Heart right ventricle (tissue), 16 donors: ENCODE data around the gene FAAP20. TPM values are rescaled to one million over a fixed set of nuclear protein-coding genes. Genes with fewer than 3 reads are reported as not detected.

Experiments
- ATAC-seq, 8 donors: fragments of 200-7000 bp; cut with Tn5 transposase; one replicate each; pipeline ENCODE4 v1.9.1; 2020; ENCODE audit warnings: mild to moderate bottlenecking in 8 of 8, moderate library complexity in 8 of 8, moderate number of reproducible peaks in 1 of 8
- DNase-seq, 2 donors: peaks; one replicate each; pipeline ENCODE4 v3.0.0-alpha.2; 2020
- H3K27ac ChIP-seq, 10 donors: fragments of 200-600 bp; sonication (generic) in 2 of 10; one replicate each; pipeline versions ENCODE4 v1.5.0 to v1.8.0; 2020 to 2022; ENCODE audit warnings: mild to moderate bottlenecking in 3 of 10
- H3K27me3 ChIP-seq, 7 donors: fragments of 200-600 bp; one replicate each; pipeline ENCODE4 v1.8.0; 2021 to 2022; ENCODE audit warnings: mild to moderate bottlenecking in 2 of 7
- H3K36me3 ChIP-seq, 9 donors: fragments of 200-600 bp; sonication (generic) in 1 of 9; one replicate each; pipeline versions ENCODE4 v1.5.0 to v1.8.0; 2020 to 2022; ENCODE audit warnings: mild to moderate bottlenecking in 2 of 9
- H3K4me1 ChIP-seq, 9 donors: fragments of 200-600 bp; sonication (generic) in 1 of 9; one replicate each; pipeline versions ENCODE4 v1.5.0 to v1.8.0; 2020 to 2022; ENCODE audit warnings: mild to moderate bottlenecking in 4 of 9
- H3K4me3 ChIP-seq, 10 donors: fragments of 200-600 bp; sonication (generic) in 2 of 10; one replicate each; pipeline versions ENCODE4 v1.5.0 to v1.8.0; 2020 to 2022; ENCODE audit warnings: mild to moderate bottlenecking in 7 of 10, moderate library complexity in 2 of 10
- H3K9me3 ChIP-seq, 11 donors: fragments of 200-600 bp in 10 of 11; sonication (generic) in 2 of 11; one replicate each; pipeline versions ENCODE4 v1.5.0 to v1.8.0; 2013 to 2022; ENCODE audit warnings: mild to moderate bottlenecking in 2 of 11, control low read depth in 1 of 11, moderate library complexity in 1 of 11
- WGBS, 2 donors: extraction: QIAGEN DNeasy Blood & Tissue Kit; methylation state at CpG; one replicate each; pipeline ENCODE4 v1.1.7; 2013; ENCODE audit warnings: inconsistent platforms in 1 of 2; 5-methylcytosine and 5-hydroxymethylcytosine counted together
- intact Hi-C, 10 donors: fragments of 100-400 bp; cut with DNase I; formaldehyde crosslinking; loops; one replicate each; pipeline versions ENCODE4 v1.11.1 to v1.14.2; 2022
- polyA plus RNA-seq, 2 donors: library from polyadenylated mRNA; stranded (reverse); fragments of 200-250 nt; gene quantifications; one replicate each; pipeline ENCODE4 v1.2.3, GENCODE V29; 2013
- total RNA-seq, 10 donors: library from RNA; stranded (reverse); fragmentation: NEBNext Ultra II Directional in 3 of 10; extraction: Animal tissue kit (Norgen Biotek cat#: 25700) in 3 of 10; gene quantifications; one replicate each; pipeline versions ENCODE4 v1.2.1 to v1.2.4, GENCODE V29; 2021 to 2023
- TF ChIP-seq, protein P1 (sequence below), 9 donors: fragments of 200-600 bp; sonication (generic) in 2 of 9; IDR thresholded peaks; one replicate each; pipeline versions ENCODE4 v1.5.0 to v1.8.0; 2021 to 2022; ENCODE audit warnings: antibody characterized with exemption in 9 of 9, mild to moderate bottlenecking in 5 of 9, moderate library complexity in 1 of 9
- donor health status: Arrhythmogenic right ventricular cardiomyopathy.
- donor health status: ischemic (EF 13 %, LVEDD 7.1; RV severe dilation, severe dysfunction).
- donor health status: healthy with polysubstance abuse.
- donor health status: DM: no; HTN: yes; CAD: no.
- donor health status: DM: no; HTN: no; CAD: no.
- donor health status: ischemic (EF 25% LVEDD 6.9; RV normal size, moderate dysfunction).
- donor health status: ischemic (EF 25% LVEDD 5.7; RV mildly dilated, moderate dysfunction).
- donor health status: healthy.
- donor health status: DM: yes; HTN: yes; CAD: no.
- donor health status: Ischemic cardiomyopathy.
- donor health status: ischemic (EF 35%, LVEDD 5.7; RV mildly dilated, moderate dysfunction).
- donor health status: nonischemic (EF 11% LVEDD 7.7; RV severe dilation, severe dysfunction).
- donor health status: DM: yes; HTN: yes; CAD: no.
- donor health status: PGD.
- donor health status: ischemic (EF 29% LVEDD 5.4; RV normal size, mild dysfunction).
- donor health status: nonischemic (EF 23%, LVEDD 6.1; RV moderate dilation, normal function).

The FAAP20 gene
- total and polyA plus RNA-seq, 12 donors: 30.9 to 83.6 (median 38.6) TPM

DNA sequence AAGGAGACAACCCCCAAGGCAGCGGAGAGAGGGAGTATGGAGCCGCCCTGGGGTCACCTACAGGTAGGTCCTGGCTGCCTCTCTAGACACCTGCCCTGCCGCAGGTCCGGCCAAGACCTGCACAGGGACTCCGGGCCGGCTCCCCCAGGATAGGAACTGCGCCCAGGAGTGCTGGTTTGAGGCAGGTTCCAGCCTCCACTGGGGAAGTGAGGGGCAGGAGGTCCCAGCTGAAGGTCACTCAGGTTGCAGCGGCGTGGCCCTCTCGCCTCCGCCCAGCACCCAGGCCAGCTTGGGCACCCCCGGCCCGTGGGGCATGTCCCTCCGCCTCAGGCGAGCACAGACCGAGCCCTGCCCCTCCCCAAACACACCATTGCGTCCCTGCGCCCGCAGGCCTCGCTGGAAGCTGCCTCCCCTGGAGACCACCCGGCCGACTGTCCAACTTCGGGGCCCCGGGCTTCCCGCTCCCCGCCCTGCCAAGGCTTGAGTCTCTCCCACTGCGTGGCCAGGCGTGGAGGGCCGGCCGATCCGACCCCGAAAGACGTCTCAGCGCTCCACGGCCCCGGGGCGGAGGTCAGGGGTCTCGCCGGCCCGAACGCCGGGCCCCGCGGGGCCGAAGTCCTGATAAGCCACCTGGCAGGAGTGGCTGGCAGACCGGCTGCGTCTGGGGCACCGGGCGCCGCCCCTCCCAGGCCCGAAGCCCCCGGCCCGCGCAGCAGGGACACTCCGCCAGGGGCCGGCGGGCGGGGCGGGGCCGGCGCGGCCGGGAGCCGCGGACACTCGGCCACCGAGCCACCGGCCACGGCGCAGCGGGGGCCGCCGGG lies 32.2 kb upstream of the FAAP20 start:
- intact Hi-C loops: loop anchor here in 2 of 10 donors (1.0 to 2.0 kb wide), 2 partner anchors 13 to 14 kb away; no protein-coding TSS in a partner anchor
- DNase-seq (no peak), ATAC-seq (peak in 2 of 8 donors; percentile 1 to 2)
- TF ChIP-seq, protein P1, sequence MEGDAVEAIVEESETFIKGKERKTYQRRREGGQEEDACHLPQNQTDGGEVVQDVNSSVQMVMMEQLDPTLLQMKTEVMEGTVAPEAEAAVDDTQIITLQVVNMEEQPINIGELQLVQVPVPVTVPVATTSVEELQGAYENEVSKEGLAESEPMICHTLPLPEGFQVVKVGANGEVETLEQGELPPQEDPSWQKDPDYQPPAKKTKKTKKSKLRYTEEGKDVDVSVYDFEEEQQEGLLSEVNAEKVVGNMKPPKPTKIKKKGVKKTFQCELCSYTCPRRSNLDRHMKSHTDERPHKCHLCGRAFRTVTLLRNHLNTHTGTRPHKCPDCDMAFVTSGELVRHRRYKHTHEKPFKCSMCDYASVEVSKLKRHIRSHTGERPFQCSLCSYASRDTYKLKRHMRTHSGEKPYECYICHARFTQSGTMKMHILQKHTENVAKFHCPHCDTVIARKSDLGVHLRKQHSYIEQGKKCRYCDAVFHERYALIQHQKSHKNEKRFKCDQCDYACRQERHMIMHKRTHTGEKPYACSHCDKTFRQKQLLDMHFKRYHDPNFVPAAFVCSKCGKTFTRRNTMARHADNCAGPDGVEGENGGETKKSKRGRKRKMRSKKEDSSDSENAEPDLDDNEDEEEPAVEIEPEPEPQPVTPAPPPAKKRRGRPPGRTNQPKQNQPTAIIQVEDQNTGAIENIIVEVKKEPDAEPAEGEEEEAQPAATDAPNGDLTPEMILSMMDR (IDR thresholded peaks at IDR 0.05): no peak
- Histone ChIP-seq H3K4me1 (peaks cover 12 to 39% (median 36%) of the 10 kb centered on the region in 9 donors), H3K36me3 (no peaks in the 10 kb centered on the region), H3K27ac (peak overlapping the region; percentile 96 to 100 (median 100)), H3K27me3 (no peaks in the 10 kb centered on the region), H3K4me3 (peak overlapping the region; percentile 64 to 86 (median 72)), H3K9me3 (no peaks in the 10 kb centered on the region)
- 15 to 17% methylated on average over 72 to 73 of the region's 73 CpGs for WGBS, 2 donors

DNA sequence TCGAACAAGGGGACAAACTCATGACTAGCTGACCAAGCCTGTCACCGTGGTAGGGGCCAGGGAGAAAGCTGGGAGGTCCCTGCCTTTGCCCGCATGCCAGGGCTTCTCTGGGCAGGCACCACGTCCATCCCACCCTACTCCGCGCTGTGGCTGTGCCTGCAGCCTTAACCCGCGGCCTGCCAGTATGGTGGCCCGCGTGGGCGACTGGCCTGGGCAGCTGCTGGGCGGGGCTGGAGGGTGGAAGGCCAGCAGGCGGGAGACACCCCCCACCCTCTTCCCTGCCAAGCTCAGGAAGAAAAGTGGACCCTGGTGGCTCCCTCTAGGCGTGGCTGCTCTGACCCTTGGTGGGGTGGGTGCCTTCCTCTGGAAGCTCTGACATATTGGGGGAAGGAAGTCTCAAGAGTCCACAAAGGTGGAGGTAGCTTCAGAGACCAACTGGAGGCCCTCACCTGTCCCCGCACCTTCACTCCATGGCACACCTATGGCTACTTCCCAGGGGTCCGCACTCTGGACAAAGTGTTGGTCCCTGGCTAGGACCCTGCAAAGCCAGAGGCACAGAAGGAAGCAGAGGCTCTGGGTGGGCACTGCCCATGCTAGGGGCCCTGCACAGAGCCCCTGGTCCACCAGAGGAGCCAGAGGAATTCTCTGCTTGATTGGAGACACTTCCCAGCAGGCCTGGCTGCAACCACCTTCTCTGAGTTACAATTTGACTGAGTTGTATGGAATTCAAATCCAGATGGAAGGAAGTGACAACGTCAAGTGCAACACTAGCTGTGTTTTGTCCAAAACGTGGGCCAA lies 30.3 kb upstream of the FAAP20 start:
- 85% methylated on average over 18 of the region's 18 CpGs for WGBS, 2 donors
- H3K27ac ChIP-seq: no peak overlapping the region
- no peak overlapping the region for H3K4me3 ChIP-seq
- no peaks in the 10 kb centered on the region for H3K36me3 ChIP-seq
- intact Hi-C loops: no loop called here
- no peak for ATAC-seq
- TF ChIP-seq, protein P1 (IDR thresholded peaks at IDR 0.05): no peak
- H3K27me3 ChIP-seq: no peaks in the 10 kb centered on the region
- peak in 1 of 2 donors; percentile 4 for DNase-seq
- H3K4me1 ChIP-seq: peaks cover 4 to 20% (median 17%) of the 10 kb centered on the region in 9 donors
- H3K9me3 ChIP-seq: no peaks in the 10 kb centered on the region

DNA sequence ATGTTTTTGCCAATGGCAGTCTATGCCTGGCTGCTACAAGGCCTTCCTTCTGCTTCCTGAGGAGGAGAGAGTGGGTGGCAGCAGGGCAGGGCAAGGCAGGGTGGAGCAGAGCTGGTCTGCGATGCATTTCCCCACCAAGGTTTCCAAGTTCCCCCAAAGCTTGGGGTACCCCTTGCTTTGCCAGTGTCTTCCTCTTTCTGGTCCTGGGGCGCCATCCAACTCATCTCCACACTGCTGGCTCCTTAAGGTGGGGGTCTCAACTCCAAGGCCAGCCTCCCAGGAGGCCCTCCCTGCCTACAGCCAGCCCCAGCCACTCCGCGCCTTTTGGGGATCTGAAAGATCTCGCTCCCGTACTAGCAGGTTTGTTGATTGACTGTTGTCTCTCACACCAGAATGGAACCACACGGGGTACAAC lies 29.6 kb upstream of the FAAP20 start:
- Histone ChIP-seq H3K4me1 (peaks cover 0 to 13% (median 10%) of the 10 kb centered on the region in 9 donors), H3K27ac (no peak overlapping the region), H3K4me3 (no peak overlapping the region), H3K27me3 (no peaks in the 10 kb centered on the region), H3K9me3 (no peaks in the 10 kb centered on the region), H3K36me3 (no peaks in the 10 kb centered on the region)
- ATAC-seq (no peak), DNase-seq (no peak)
- TF ChIP-seq, protein P1 (IDR thresholded peaks at IDR 0.05): no peak
- intact Hi-C loops: no loop called here
- WGBS, 2 donors: 90 to 93% methylated on average over 7 of the region's 7 CpGs

DNA sequence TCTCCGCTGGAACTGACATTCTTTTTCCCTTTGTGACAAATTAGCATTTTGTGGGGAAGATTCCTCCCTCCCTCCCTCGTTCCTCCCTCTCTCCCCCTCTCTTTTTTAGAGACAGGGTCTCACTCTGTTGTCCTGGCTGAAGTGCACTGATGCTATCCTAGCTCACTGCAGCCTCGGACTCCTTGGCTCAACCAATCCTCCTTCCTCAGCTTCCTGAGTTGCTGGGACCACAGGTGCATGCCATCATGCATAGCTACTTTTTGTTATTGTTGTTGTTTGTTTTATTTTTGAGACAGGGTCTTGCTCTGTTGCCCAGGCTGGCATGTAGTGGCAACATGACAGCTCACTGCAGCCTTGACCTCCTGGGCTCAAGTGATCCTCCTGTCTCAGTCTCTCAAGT lies 26.7 kb upstream of the FAAP20 start:
- no peak overlapping the region for H3K4me3 ChIP-seq
- WGBS, 2 donors: 80 to 88% methylated on average over 3 of the region's 3 CpGs
- TF ChIP-seq, protein P1 (IDR thresholded peaks at IDR 0.05): no peak
- H3K27me3 ChIP-seq: no peaks in the 10 kb centered on the region
- no peak for ATAC-seq
- no peak for DNase-seq
- H3K36me3 ChIP-seq: no peaks in the 10 kb centered on the region
- no peaks in the 10 kb centered on the region for H3K9me3 ChIP-seq
- no peak overlapping the region for H3K27ac ChIP-seq
- H3K4me1 ChIP-seq: peaks cover 0 to 5% (median 2%) of the 10 kb centered on the region in 9 donors
- intact Hi-C loops: no loop called here
